Endothelial cell of umbilical vein (primary cell): ENCODE data around the gene FABP2.

Source experiments
- CTCF ChIP-seq, 2 donors: IDR thresholded peaks; 1 replicate in 1 of 2; 2 replicates in 1 of 2; pipeline ENCODE4 v1.5.1; 2011; ENCODE audit warnings: low read length in 2 of 2, mild to moderate bottlenecking in 2 of 2, moderate library complexity in 2 of 2, control low read depth in 1 of 2, inconsistent platforms in 1 of 2, low read depth in 1 of 2; ENCODE audit not compliant: insufficient read depth in 1 of 2; ENCODE audit errors: extremely low read depth in 1 of 2
- EZH2 ChIP-seq: IDR thresholded peaks from 2 replicates; pipeline ENCODE4 v1.6.1; 2012; ENCODE audit warnings: borderline replicate concordance, low read depth, mild to moderate bottlenecking, moderate library complexity, low read length, inconsistent platforms; ENCODE audit not compliant: severe bottlenecking

- no peak for TF ChIP-seq EZH2
- no peak for TF ChIP-seq CTCF (IDR thresholded peaks at IDR 0.05; ENCODE audit: extremely low read depth in 1 of 2, insufficient read depth in 1 of 2, low read depth in 1 of 2, low read length in 2 of 2)
These were observed 19.7 kb downstream of the FABP2 start for GRCh38 chr4:119302073-119302832.
